GM12874 (cell line): ENCODE data around the gene MAGED4.
"Not testable (repeated sequence)": the region's sequence is repeated elsewhere in the genome, so short reads cannot be mapped to it uniquely, and the experiment has no call there.

Experiments
- CTCF ChIP-seq: IDR thresholded peaks from 2 replicates; pipeline ENCODE4 v1.5.1; 2011; ENCODE audit warnings: low read depth, mild to moderate bottlenecking, control low read depth, low read length, moderate library complexity; ENCODE audit not compliant: insufficient read depth

The MAGED4 gene

GRCh38 chrX:52184440-52185077, at the start of gene MAGED4:
Gene MAGED4 (plus strand): TSS chrX:52184888. CDS start chrX:52185923, 1,035 bp downstream.
- TF ChIP-seq CTCF, result not testable (repeated sequence)

- no peak for TF ChIP-seq CTCF
These were observed 45.7 kb upstream of the MAGED4 start for GRCh38 chrX:52138830-52139544.

- TF ChIP-seq CTCF, result no peak
These were observed 45.2 kb upstream of the MAGED4 start for GRCh38 chrX:52139545-52139895.

- TF ChIP-seq CTCF, result no peak
These were observed 44.7 kb upstream of the MAGED4 start for GRCh38 chrX:52140020-52140419.

GRCh38 chrX:52166840-52167239, 17.8 kb upstream of the MAGED4 start:
- no peak for TF ChIP-seq CTCF

GRCh38 chrX:52213276-52213675, 28.6 kb downstream of the MAGED4 start:
- no peak for TF ChIP-seq CTCF

GRCh38 chrX:52216541-52216940, 31.9 kb downstream of the MAGED4 start:
- TF ChIP-seq CTCF, result no peak
